ENCODE measurements around the gene DKC1. TPM values are rescaled to one million over a fixed set of nuclear protein-coding genes. Genes with fewer than 3 reads are reported as not detected.

Gene DKC1
- 138 and 158 TPM in 2 replicates for total RNA-seq (2021)
- percentile 95 among the genes with signal in this experiment for Bru-seq, nascent RNA
- percentile 97 among the genes with signal in this experiment for BruChase-seq, experiment 1, labeled RNA remaining after a 2-hour chase
- BruChase-seq, experiment 2, labeled RNA remaining after a 6-hour chase = percentile 99 among the genes with signal in this experiment
- long read RNA-seq, transcript DKC1-201 (15 exons, 2,577 nt) = major isoform, 385 of 433 reads
- long read RNA-seq, partial matches to known transcripts = 16 of 433 reads
- long read RNA-seq, other reads (novel, unspliced or antisense) = 28 of 433 reads

GRCh38 chrX:154762537-154763296 lies at the start of gene DKC1:
Gene DKC1 (plus strand): TSS chrX:154762864. CDS start chrX:154762966, 102 bp downstream.
- Histone ChIP-seq H3K36me3 (ENCODE audit: insufficient read depth, low read length, poor library complexity, severe bottlenecking) (peaks cover 31% of the 10 kb centered on the region), H3K4me1 (ENCODE audit: insufficient read depth, low read length, poor library complexity, severe bottlenecking) (no peaks in the 10 kb centered on the region), H3K4me3 (ENCODE audit: low read depth, low read length, poor library complexity, severe bottlenecking) (peak within 1 kb of the TSS; percentile 60), H3K9me3 (ENCODE audit: low read depth, low read length, poor library complexity, severe bottlenecking) (no peaks in the 10 kb centered on the region), H3K27ac (ENCODE audit: low read depth, low read length, poor library complexity, severe bottlenecking) (peak within 1 kb of the TSS; percentile 81), H3K27me3 (replicated peaks; ENCODE audit: insufficient read depth, low read depth, low read length, poor library complexity) (no peaks in the 10 kb centered on the region)
- POLR2A ChIA-PET (ENCODE audit: low non-redundant PET) = no interaction called here
- TF ChIP-seq CTCF (conservative IDR thresholded peaks at IDR 0.05; ENCODE audit: low read depth, low read length) = 0 out of 2 replicates have a peak, but pooled peaks have one; percentile 23
- no peak for TF ChIP-seq EZH2 (IDR thresholded peaks at IDR 0.05; ENCODE audit: borderline replicate concordance, low read depth, low read length, poor library complexity, severe bottlenecking)
- BruUV-seq (replicated peaks) = no TSS peak
- peak; percentile 95 for DNase-seq (ENCODE audit: low spot score)
- CTCF ChIA-PET = interaction anchor here (1.0 to 1.1 kb wide), 2 partner anchors 12 to 14 kb away, joined by 3 read pairs; partner anchors contain the start of gene GAB3
- intact Hi-C loops (cut with micrococcal nuclease; ENCODE audit: unreplicated experiment) = no loop called here

GRCh38 chrX:154714925-154715324 lies 47.7 kb upstream of the DKC1 start:
- Histone ChIP-seq H3K36me3 (ENCODE audit: insufficient read depth, low read length, poor library complexity, severe bottlenecking) (no peaks in the 10 kb centered on the region), H3K9me3 (ENCODE audit: low read depth, low read length, poor library complexity, severe bottlenecking) (no peaks in the 10 kb centered on the region), H3K4me3 (ENCODE audit: low read depth, low read length, poor library complexity, severe bottlenecking) (no peak overlapping the region), H3K27me3 (replicated peaks; ENCODE audit: insufficient read depth, low read depth, low read length, poor library complexity) (no peaks in the 10 kb centered on the region), H3K27ac (ENCODE audit: low read depth, low read length, poor library complexity, severe bottlenecking) (no peak overlapping the region), H3K4me1 (ENCODE audit: insufficient read depth, low read length, poor library complexity, severe bottlenecking) (peaks cover 13% of the 10 kb centered on the region)
- ChIA-PET POLR2A (ENCODE audit: low non-redundant PET) (no interaction called here), CTCF (no interaction called here)
- TF ChIP-seq CTCF (conservative IDR thresholded peaks at IDR 0.05; ENCODE audit: low read depth, low read length) (peak; percentile 81), EZH2 (IDR thresholded peaks at IDR 0.05; ENCODE audit: borderline replicate concordance, low read depth, low read length, poor library complexity, severe bottlenecking) (no peak)
- intact Hi-C loops (cut with micrococcal nuclease; ENCODE audit: unreplicated experiment) = no loop called here
- DNase-seq (ENCODE audit: low spot score) = peak; percentile 66
- BruUV-seq (replicated peaks) = no TSS peak

GRCh38 chrX:154715825-154716224 lies 46.8 kb upstream of the DKC1 start:
- Histone ChIP-seq H3K36me3 (ENCODE audit: insufficient read depth, low read length, poor library complexity, severe bottlenecking) (no peaks in the 10 kb centered on the region), H3K4me1 (ENCODE audit: insufficient read depth, low read length, poor library complexity, severe bottlenecking) (peaks cover 13% of the 10 kb centered on the region), H3K27ac (ENCODE audit: low read depth, low read length, poor library complexity, severe bottlenecking) (no peak overlapping the region), H3K9me3 (ENCODE audit: low read depth, low read length, poor library complexity, severe bottlenecking) (no peaks in the 10 kb centered on the region), H3K27me3 (replicated peaks; ENCODE audit: insufficient read depth, low read depth, low read length, poor library complexity) (no peaks in the 10 kb centered on the region), H3K4me3 (ENCODE audit: low read depth, low read length, poor library complexity, severe bottlenecking) (no peak overlapping the region)
- POLR2A ChIA-PET (ENCODE audit: low non-redundant PET) = no interaction called here
- intact Hi-C loops (cut with micrococcal nuclease; ENCODE audit: unreplicated experiment) = no loop called here
- no peak for DNase-seq (ENCODE audit: low spot score)
- CTCF ChIA-PET = no interaction called here
- BruUV-seq (replicated peaks) = no TSS peak
- TF ChIP-seq EZH2 (IDR thresholded peaks at IDR 0.05; ENCODE audit: borderline replicate concordance, low read depth, low read length, poor library complexity, severe bottlenecking) (no peak), CTCF (conservative IDR thresholded peaks at IDR 0.05; ENCODE audit: low read depth, low read length) (0 out of 2 replicates have a peak, but pooled peaks have one; percentile 7)
